GM19043 (cell line): ENCODE measurements around the gene TMEM150C.
"Not testable (repeated sequence)": the region's sequence is repeated elsewhere in the genome, so short reads cannot be mapped to it uniquely, and the experiment has no call there.

Experiments used
- ATAC-seq: cut with Tn5 transposase; IDR thresholded peaks from one replicate; pipeline ENCODE4 v1.9.1; 2021; ENCODE audit warnings: low read depth; ENCODE audit not compliant: unreplicated experiment

Gene TMEM150C

DNA sequence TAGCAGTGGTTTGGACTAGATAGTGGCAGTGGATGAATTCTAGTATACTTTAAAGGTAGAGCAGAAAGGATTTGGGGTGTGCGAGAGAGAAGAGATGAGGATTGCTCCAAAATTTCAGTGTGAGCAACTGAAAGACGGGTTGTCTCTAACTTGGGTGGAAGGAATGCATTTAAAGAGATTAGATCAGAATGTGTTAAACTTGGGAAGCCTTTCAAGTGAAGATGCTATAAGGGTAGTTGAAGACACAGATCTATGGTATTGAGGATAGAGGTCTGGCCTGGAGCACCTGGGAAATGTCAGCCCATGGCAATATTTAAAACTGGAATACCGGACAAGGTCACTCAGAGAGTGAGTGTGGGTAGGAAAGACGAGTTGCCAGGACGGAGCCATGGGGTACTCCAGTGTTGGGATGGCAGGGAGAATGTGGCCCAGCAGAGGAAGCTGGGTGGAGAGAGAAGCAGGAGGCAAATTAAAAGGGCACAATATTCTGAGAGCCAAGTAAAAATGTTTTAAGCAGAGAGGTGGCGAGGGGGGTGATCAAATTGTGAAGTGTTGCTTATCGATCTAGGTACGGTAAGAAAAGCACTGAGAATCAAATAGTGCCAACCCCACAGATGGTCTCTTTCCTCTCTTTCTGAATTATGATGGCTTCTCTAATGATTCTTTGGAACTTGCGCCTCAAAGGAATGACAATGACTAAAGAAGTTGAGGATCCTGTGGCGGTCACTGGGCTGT lies 80.8 kb downstream of the TMEM150C start:
- no peak for ATAC-seq

DNA sequence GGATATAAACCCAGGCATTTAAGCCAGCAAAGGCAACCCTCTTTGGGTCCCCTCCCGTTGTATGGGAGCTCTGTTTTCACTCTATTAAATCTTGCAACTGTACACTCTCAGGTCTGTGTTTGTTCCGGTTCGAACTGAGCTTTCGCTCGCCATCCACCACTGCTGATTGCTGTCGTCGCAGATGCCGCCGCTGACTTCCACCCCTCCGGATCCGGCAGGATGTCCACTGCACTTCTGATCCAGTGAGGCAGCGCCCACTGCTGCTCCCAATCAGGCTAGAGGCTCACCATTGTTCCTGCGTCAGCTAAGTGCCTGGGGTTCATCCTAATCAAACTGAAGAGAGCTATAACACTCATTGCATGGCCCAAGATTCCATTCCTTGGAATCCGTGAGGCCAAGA lies 82.2 kb downstream of the TMEM150C start:
- no peak for ATAC-seq

- not testable (repeated sequence) for ATAC-seq
These were observed 84.3 kb downstream of the TMEM150C start for GRCh38 chr4:82477469-82477868.

DNA sequence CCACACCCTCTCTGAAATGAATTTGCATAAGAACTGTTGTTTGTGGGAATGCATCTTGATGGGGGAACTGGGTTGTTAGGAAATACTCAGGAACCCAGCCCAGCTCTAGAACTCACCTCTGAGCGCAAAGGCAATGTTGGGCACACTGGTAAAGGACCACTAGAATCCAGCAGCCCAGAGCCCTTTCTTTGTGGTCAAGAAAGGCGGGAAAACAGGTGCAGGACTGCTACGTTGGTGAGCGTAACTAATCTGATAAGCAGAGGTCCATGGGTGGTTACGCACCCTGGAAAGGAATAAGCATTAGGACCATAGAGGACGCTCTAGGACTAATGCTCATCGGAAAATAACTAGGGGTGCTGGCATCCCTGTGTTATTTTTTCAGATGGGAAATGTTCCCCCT lies 85.9 kb downstream of the TMEM150C start:
- not testable (repeated sequence) for ATAC-seq

DNA sequence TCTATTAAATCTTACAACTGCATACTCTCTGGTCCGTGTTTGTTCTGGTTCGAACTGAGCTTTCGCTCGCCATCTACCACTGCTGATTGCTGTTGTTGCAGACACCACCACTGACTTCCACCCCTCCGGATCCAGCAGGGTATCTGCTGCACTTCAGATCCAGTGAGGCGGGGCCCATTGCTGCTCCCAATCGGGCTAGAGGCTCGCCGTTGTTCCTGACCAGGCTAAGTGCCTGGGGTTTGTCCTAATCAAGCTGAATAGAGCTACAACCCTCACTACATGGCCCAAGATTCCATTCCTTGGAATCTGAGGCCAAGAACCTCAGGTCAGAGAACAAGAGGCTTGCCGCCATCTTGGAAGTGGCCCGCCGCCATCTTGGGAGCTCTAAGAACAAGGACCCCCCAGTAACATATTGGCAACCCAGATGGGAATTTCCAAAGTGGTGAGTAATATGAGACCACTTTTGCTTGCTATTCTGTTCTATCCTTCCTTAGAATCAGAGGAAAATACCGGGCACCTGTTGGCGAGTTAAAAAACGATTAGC lies 88.1 kb downstream of the TMEM150C start:
- ATAC-seq: no peak

DNA sequence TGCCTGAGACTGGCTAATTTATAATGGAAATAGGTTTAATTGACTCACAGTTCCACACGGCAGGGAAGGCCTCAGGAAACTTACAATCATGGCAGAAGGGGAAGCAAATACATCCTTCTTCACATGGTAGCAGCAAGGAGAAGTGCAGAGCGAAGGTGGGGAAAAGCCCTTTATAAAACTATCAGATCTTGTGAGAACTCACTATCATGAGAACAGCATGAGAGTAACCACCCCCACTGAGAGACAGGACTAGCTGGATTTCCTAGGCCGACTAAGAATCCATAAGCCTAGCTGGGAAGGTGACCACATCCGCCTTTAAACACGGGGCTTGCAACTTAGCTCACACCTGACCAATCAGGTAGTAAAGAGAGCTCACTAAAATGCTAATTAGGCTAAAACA lies 88.7 kb downstream of the TMEM150C start:
- ATAC-seq: not testable (repeated sequence)

DNA sequence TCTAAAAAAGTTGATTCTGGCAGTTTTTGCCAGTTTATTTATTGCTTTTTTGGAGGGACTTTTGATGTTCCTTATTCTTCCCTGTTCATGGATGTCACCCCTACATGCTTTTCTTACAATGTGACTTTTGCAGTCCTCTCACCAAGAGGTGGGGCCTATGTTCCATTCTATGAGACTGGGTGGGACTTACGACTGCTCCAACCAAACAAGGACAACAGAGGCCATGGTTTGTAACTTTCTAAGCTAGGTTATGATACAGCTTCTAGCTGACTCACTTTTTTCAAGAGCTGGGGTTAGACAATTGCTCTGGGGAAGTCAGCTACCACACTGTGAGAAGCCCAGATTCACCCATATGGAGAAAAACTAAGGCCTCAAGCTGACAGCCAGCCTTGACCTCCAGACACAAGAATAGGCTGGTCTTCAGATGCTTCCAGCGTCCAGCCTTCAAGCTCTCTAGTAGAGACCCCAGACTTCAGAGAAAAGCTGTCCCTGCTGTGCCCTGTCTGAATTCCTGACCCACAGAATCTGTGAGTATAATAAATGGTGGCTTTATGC lies 91.9 kb downstream of the TMEM150C start:
- ATAC-seq: no peak

GRCh38 chr4:82467471-82467870 lies 94.3 kb downstream of the TMEM150C start:
- ATAC-seq: no peak

GRCh38 chr4:82463221-82463620 lies 98.6 kb downstream of the TMEM150C start:
- no peak for ATAC-seq

- peak; percentile 78 for ATAC-seq
These were observed 99.4 kb downstream of the TMEM150C start for GRCh38 chr4:82462415-82462831.

- ATAC-seq: no peak
These were observed 100.1 kb downstream of the TMEM150C start for GRCh38 chr4:82461710-82462109.

- ATAC-seq: no peak
These were observed 103.1 kb downstream of the TMEM150C start for GRCh38 chr4:82458729-82459128.

DNA sequence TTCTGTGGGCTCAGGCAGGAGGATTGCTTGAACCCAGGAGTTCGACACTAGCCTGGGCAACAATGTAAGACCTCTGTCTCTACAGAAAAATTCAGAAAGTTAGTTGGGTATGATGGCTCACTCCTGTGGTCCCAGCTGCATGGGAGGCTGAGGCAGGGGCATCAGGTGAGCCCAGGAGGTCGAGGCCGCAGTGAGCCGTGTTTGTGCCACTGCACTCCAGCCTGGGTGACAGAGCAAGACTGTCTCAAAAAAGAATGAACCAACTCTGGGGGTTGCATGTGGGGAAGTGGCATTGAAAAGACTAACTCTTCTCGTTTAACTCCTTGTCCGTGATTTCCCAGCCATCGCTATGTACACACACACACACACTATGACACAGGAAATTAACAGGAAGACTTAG lies 104.5 kb downstream of the TMEM150C start:
- ATAC-seq: no peak

DNA sequence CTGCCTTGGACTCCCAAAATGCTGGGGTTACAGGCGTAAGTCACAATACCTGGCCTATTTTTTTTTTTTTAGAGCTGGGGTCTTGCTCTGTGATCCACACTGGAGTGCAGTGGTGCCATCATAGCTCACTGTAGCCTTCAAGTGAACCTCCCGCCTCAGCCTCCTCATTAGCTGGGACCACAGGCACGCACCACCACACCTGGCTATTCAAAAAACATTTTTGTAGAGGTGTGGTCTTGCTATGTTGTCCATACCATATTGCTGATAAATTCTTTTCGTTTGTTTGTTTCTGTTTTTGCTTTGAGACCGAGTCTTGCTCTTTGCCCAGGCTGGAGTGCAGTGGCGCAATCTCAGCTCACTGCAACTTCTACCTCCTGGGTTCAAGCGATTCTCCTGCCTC lies 109.8 kb downstream of the TMEM150C start:
- ATAC-seq: no peak

- ATAC-seq: no peak
These were observed 110.6 kb downstream of the TMEM150C start for GRCh38 chr4:82450966-82451755.

DNA sequence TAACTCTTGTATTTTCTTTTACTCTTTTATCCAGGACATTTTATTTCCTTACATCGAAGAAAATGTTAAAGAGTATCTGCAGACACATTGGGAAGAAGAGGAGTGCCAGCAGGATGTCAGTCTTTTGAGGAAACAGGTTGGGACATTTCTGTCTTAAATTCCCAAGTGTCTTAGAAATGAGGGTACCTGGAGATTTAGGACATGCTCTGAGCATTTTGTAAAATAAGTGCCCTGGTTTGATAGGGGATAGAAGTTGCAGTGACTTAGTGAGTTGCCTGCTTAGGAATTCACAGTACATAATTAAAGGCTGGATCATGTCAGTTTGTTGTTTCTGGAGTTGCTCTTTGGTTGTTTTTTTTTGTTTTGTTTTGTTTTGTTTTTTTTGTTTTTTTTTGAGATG lies 113.9 kb downstream of the TMEM150C start:
- ATAC-seq: no peak

GRCh38 chr4:82439088-82439487 lies 122.7 kb downstream of the TMEM150C start:
- ATAC-seq: no peak

- ATAC-seq: no peak
These were observed 124.3 kb downstream of the TMEM150C start for GRCh38 chr4:82437285-82438005.

DNA sequence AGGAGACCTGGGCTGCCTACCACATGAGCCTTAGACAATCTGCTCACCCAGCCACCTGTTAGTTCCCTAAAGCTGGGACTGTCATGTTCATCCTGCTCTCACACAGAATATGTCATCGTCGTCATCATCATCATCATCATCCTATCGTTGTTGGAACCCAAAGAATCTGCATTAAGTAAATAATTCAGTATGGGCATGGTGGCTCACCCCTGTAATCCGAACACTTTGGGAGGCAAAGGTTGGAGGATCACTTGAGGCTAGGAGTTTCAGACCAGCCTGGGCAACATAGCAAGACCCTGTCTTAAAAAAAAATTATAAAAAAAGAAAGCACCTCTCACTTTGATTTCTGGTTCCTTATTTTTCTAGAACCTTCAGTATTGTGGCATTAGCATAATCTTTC lies 125.0 kb downstream of the TMEM150C start:
- ATAC-seq: no peak

- no peak for ATAC-seq
These were observed 125.7 kb downstream of the TMEM150C start for GRCh38 chr4:82436130-82436529.

- no peak for ATAC-seq
These were observed 126.8 kb downstream of the TMEM150C start for GRCh38 chr4:82434949-82435348.
